Stimulated activated CD4-positive, alpha-beta T cell treated with anti-CD3 and anti-CD28 coated beads, Interleukin-2, amount 100 ng/mL, for 4 hours (primary cell): Measurements from ENCODE around the gene SUPT3H.

Experiments
- DNase-seq: peaks from one replicate; pipeline ENCODE4 v3.0.0-alpha.2; 2020; ENCODE audit warnings: low read depth

SUPT3H gene

DNA sequence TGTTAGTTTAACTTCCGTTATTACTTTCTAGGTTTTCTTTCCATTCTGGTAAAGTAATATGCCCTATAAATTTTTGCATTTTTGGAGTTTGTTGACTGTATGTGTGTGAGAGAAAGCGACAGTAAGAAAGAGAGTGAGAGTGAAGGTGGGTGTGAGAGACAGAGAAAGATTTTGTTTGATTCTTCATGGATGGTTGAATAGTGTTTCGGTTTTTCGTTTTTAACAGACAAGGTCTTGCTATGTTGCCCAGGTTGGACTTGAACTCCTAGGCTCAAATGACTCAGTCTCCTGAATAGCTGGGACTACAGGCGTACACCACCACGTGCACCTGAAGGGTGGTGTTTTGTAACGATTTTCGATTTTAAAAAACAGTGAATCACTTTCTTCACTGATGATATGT lies 378.7 kb downstream of the SUPT3H start:
- no peak for DNase-seq

DNA sequence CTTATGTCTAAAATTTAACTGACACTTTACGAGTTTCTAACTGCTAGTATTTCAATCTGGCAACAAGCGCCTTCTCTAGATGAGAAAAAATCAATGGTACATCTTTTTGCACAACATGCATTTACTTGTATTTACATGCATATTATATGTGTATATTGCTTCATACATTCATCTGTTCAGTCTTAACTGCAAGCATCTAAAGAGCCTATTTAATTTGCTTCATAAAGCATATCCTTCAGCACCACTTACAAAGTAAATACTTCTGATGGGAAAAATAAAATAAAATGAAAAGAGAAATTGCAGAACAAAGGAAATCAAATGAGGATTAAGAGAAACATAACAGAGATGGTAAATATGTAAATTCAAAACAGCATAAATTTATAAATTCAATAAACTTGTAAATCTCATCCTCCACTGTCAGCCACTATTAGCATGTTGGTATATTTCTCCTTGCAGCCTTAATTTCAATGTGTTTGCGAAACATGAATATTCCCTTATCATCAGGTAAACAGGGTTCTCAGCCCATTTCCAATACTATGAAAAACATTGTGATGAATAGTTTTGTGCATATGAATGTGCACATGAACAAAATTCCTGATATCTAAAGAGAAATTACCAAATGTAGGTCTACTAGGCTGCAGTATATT lies 382.1 kb downstream of the SUPT3H start:
- no peak for DNase-seq

DNA sequence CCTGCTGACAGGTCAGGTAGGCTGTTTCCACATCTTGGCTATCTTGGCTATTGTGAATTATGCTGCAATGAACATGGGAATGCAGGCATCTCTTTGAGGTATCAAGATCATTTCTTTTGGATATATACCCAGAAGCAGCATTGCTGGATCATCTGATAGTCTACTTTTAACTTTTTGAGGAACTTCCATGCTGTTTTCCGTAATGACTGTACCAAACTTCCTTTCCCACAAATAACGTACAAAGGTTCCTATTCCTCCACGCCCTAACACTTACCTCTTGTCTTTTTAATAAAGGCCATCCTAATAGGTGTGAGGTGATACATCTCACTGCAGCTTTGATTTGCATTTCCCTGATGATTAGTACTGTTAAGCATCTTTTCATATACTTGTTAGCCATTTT lies 388.3 kb downstream of the SUPT3H start:
- DNase-seq, result no peak

DNA sequence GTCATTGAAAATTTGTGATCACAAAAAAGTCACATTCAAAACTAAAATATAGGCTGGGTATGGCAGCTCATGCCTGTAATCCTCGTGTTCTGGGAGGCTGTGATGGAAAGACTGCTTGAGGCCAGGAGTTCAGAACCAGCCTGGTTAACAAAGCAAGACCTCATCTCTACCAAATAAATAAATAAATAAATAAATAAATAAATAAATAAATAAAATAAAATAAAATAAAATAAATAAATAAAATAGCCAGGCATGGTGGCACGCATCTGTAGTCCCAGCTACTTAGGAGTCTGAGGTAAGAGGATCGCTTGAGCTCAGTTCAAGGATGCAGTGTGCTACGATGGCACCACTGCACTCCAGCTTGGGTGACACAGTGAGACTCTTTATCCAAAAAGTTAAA lies 392.7 kb downstream of the SUPT3H start:
- no peak for DNase-seq

DNA sequence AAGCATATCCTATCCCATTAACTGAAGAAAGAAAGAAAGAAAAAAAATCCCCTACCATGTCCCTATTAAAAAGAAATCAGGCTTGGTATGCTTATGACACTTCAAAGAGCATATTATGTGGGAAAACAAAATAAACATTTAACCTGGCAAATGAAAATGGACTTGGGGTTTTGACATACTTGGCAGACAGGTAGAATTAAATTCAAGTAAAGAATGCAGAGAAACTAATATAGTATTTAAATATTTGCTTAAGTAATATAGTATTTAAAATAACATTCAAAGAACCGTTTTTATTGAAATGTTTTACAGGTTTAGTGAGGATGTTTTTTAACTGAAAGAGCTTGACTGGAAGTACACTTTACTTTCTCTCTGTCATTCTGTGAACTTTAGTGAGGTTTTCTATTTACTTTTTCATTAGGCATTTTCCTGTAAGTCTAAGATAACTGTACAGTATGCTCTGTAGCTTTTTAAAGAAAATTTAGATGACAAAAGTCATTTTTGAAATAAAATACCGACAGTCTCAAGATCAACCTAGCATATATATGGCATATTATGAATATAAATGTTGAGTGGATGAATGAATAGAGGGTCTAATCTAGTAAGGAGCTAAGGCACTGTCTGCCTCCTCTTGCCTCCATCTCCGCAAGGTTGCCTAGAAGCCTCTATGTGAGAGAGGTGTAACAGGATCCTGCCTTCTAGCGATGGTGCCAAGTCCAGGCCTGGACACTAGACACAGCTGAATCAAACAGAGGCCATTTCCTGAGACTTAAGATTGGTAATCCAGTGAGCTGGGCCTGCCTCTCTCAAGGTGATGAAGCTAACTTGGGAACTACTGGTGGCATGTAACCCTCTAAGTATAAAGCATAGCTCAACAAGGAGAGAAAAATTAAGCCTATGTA lies 394.0 kb downstream of the SUPT3H start:
- no peak for DNase-seq

DNA sequence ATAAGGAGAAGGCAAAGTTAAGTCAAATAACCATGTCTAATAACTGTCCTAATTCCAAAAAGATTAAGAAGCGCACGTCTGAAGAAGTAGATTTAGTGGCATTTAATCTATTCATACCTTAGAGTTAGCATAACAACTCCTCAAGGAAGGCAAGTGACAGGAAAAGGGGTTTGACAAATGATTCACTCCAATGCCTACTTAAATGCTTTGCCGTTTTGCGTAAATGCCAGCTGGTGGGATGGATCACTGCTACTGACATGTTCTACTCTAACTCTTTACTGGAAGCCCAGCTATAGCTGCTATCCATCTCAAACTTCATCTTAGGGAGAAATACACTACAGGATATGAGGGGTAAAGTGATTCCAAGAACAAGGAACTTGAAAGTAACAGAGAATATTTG lies 396.9 kb downstream of the SUPT3H start:
- no peak for DNase-seq

DNA sequence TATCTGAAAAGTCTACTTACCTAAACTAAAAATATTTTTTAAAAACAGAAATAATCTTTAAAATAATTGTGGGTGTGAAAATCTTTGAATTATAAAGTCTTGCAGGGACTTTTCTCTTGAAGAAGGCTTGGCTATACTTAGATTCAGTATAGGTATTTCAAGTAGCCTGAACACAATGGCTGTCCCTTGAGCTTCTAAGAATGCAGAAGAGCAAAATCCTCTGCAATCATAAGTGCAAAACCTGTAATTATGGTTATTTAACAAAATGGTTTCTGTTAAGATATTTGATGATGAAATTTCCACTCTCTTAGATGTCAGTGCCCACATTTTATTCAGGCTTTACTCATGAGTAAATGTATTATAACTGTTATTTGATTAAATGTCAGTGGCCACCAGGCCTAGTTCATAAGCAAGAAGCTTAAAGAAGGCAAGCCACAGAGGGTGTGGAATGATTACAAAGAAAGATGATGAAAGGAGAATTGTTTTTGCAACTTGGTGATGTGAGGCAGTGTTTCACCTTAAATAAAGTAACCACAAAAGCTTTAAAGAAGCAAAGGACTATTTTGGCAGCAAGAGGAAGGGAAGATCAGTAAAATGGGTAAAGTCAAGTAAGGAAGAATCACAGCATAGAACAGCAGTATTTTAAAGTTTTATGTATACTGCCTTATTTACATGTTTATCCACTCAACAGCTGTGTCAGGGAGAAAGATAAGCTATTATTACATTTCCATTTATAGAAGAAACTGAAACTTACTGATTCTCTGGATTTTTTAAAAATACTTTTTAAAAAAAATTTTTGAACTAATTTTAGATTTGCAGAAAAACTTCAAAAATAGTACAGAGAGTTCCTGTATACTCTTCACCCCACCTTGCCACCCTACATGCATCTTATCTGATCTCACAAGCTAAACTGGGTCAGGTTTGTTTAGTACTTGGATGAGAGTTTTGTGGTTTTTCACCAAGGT lies 400.8 kb downstream of the SUPT3H start:
- DNase-seq, result no peak

DNA sequence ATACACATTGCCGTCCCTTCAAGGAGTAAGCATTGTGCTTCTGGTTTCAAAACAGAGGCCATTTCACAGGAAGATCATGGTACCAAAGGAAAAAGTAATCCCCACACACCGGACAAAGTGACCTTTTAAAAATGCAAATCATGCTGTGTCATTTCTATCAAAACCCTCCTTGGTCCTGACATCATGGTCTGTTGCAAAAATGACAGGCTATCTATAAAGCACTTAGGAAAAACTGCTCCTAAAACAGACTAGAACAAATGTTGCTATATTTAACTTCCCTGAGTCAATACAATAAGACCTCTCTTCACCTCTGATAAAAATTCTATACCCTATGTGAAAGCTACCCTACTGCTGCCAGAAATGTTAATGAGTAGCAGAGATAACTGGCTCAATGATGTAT lies 403.2 kb downstream of the SUPT3H start:
- no peak for DNase-seq

DNA sequence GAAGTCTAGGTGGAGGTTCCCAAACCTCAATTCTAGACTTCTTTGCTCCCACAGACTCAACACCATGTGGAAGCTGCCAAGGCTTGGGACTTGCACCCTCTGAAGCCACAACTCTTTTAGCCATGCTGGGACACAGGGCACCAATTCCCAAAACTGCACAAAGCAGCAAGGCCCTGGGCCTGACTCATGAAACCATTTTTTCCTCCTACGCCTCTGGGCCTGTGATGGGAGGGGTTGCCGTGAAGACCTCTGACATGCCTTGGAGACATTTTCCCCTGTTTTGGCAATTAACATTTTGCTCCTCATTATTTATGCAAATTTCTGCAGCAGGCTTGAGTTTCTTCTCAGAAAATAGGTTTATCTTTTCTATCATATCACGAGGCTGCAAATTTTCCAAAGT lies 405.0 kb downstream of the SUPT3H start:
- DNase-seq, result no peak

DNA sequence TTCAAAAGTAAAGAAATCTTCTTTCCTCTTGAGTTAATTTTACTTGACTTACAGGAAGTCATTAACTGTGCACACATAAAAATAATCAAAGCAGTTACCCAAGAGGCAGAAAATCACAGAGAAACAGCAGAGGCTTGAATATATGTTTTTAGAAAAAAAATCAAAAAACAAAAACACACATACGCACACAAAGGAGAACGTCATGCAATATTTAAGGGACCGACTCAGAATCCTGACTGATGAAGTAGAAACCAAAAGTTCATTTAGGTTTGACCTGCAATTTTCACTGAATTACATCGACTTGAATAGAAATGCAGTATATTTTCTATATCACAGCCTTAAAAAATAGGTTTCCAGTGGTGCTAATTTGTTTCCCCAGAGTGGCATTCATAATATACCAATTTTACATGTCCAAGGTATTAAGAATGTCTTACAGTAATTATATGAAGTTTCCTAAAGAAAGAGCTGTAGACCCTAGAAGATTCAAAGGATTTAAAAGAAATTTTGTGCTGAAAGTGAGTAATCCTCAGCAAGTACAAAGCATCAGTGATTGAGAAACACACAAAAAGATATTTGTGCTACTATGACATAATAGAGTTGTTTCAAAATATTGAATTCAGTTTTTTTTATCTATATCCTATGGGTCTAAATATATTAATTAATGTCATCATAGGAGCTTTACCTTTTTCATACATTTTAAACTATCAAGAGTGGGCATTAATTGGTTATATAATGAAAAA lies 408.1 kb downstream of the SUPT3H start:
- DNase-seq, result no peak

DNA sequence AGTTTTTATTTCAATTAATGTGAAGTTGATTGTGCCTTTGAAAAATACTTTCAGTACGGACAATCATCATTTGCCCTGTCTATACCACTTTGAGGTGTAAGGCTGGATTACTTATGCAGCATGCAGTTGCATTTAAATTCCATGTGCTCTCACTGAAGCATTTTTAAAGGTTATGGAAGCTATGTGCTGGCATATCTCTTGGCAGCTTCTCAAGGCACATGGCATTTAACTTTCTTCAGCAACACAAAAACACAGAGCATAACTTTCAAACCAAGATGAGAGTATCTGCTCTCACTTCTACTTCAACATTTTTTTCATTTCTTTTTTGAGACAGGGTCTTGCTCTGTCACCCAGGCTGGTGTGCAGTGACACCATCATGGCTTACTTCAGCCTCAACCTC lies 410.3 kb downstream of the SUPT3H start:
- DNase-seq, result no peak

DNA sequence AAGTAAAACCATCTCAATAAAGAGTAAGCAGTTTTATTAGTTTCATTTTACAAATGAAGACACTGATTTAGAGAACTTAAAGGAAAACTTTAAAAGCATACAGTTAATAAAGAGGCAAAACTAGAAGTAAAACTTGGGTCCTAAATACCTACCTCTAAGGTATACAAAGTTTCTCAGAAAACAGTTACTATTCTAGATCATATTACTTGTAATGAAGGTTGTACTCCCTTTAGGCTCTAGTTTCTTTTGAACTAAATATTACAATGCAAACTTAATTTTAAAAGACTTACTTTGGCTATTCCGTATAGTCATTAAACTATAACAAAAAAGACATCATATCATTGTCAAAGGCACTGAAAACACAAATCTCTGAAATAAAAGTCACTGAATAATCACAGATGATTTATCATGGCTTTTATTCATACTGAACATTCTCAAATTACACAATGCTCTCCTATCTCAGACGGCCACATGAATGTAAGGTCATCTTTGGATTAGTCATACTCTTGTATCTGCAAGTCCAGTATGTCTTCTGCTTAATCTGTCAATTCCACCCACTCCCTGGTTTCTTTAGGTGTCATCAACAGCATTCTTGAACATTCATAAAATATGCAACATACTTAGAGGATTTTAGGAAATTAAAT lies 411.2 kb downstream of the SUPT3H start:
- no peak for DNase-seq

DNA sequence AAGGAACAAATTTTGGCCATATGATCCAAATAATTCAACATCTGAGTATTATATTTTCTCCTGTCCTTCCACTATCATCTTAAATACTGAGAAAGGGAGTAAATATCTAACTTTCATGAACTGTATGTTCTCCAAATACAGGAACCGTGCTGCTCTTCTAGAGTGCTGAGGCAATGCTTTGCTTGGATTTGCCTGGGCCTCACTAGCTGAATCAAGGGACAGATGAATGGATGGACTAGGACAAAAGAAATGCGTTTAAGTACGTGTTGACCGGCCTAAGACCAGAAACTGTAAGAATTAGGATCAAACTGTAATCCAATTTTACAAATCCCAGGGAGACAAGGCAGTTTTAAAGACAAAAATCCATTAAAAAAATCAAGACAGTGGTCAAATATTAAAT lies 412.0 kb downstream of the SUPT3H start:
- no peak for DNase-seq

DNA sequence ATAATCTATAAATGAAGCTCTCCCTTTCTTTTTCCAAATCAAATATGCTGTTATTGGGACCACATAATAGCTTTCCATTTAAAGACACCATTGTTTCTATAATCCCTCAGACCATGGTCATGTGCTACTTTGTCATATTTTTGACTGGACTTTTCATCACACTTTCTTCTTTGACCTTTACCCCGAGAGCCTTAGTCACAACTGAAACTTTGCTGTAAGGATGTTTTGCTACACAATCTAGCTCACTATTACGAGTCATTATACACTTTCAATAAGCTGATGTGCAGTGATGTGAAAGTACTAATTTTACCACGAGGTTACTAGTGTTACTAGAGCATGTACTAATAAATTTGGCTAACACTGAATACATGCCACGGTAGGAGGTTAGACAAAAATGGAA lies 416.8 kb downstream of the SUPT3H start:
- no peak for DNase-seq

DNA sequence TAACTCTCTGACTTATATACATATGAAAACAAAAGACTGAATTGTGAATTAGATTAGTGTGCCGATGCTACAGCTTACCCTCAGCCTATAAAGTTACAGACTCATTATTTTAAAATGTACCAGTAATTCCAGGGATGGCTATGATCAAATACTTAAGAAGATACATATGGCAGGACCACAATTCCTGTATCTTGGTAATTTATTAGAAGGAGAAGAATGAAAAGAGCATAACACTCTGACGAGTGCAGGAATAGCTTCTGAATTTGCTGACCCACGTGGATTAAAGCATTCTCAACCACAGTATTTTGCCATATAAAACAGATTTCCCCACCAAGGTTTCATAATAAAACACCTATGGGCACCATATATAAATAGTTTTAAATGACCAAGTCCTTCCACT lies 418.1 kb downstream of the SUPT3H start:
- DNase-seq, result no peak

DNA sequence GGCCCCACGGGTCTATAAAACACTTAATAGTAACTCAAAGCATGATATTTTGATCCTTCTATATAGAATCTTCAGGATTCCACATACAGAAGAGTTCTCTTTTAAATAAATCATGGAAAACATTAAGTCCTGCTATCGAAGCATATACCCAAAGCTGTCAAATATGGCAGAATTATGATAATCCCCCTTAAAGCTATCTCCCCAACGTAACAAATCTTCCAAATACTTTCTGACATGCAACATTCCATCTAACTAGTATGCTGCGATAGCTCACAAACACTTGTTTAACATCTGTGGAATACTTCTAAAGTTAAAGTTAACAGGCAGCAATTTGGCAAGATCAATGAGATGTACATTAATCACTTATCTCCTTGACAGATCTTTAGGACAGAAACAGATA lies 420.6 kb downstream of the SUPT3H start:
- DNase-seq, result no peak

DNA sequence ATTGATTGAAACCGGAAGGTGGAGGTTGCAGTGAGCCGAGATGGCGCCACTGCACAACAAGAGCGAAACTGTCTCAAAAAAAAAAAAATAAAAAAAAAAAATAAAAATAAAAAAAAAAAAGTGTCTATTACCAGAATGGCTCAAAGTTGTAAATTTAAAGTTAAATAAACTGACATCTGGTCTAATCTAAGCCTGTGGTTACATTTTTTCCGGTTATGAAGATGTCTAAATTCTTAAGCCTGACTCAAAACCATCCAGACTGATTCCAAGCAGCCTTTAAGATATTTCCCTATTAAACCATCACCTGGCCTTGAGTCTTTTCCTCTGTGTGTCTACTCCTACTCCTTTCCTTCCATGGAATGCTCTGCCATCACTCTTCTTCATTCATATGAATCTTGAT lies 421.3 kb downstream of the SUPT3H start:
- DNase-seq, result no peak

DNA sequence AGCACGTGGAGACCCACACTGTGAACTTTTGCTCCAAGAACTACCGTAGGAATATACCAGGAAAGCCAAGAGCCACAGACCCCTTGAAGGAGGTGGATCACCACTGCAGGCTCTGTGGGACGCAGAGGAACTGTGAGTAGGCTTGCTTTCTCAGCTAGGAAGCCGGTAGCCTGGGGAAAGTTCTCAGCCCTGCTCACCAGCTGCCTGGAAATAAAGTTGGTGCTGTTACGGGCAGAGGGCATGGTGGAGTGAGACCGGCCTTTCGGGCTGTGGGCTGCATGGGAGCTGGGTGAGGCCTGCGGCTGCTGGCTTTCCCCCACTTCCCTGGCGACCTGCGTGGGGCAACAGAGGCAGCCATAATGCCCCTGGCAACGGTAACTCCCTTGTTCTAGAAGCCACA lies 422.6 kb downstream of the SUPT3H start:
- DNase-seq, result no peak

DNA sequence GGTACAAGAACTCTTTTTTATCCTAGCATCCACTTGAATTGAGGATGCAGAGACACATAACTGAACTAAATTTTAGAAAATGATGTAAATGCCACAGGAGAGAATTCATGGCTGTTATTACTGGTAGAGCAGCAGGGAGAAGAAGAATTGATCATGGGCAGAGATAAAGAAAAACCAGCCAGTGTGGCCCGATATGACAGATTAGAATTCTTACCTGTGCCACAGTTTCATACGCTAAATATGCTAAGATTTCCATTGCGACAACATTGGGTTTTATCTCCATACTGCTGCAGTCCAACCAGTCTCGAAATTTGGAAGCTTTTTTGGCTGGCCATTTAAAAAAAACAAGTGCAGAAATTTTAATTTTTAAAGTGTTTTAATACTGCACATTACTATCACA lies 423.5 kb downstream of the SUPT3H start:
- no peak for DNase-seq

DNA sequence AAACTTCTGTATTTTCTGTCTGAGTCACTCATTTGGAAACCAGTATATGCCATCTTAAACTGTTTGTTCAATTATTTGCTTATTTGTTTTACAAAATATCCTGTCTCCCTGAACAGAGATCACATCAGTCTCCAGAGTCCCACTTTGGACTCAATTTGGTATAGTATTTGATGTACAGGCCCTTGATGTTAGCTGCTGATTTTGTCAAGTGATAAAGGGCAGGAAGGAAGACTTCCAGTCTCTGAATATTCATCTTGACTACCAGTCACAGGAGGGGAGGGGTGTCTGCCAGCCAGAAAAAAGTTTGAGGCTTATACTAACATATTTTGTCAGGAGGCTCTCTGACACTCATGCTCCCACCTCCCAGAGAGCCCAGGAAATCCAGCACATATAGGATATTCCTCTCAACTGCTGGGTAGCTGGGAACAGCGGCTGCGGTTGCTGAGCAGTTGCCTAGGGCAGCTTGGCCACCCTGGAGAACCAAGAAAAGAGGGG lies 426.4 kb downstream of the SUPT3H start:
- DNase-seq, result no peak

DNA sequence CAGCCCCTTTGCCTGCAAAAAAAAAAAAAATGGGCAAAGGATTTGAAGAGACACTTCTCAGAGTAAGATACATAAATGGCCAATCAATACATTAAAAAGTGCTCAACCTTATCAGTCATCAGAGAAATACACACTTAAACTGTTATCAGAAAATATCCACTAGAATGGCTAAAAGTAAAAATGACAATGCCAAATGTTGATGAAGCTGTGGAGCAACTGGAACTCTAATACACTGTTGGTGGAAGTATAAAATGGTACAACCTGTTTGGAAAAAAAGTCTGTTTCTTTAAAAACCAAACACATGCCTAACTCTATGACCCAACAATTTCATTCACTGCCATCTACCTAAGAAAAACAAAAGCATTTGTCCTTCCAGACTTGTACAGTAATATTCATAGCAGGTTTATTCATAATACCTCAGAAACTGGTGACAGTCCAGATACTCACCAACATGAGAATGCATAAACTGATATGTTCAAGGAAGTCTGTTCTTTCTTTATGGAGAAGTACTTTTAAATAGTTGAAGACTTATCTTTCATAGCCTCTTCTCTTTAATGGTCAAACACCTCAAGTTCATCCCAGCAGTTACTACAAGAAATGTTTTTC lies 428.0 kb downstream of the SUPT3H start:
- no peak for DNase-seq
